GM21447 (cell line): ENCODE data around the gene RAB1B.
"Not testable (repeated sequence)": the region's sequence is repeated elsewhere in the genome, so short reads cannot be mapped to it uniquely, and the experiment has no call there.

Experiments
- ATAC-seq: cut with Tn5 transposase; IDR thresholded peaks from one replicate; pipeline ENCODE4 v1.9.1; 2021; ENCODE audit not compliant: unreplicated experiment

Gene RAB1B

GRCh38 chr11:66266378-66267038 is 1.9 kb upstream of the RAB1B start:
- no peak for ATAC-seq

- no peak for ATAC-seq
Measured at GRCh38 chr11:66267039-66267378, 1.4 kb upstream of the RAB1B start.

- peak; percentile 37 for ATAC-seq
Measured at GRCh38 chr11:66267379-66268243, 828 bp upstream of the RAB1B start.

GRCh38 chr11:66268952-66269905 is 790 bp downstream of the RAB1B start:
- ATAC-seq: no peak

- ATAC-seq: no peak
Measured at GRCh38 chr11:66271816-66272215, 3.4 kb downstream of the RAB1B start.

- no peak for ATAC-seq
Measured at GRCh38 chr11:66272596-66272995, 4.2 kb downstream of the RAB1B start.

- no peak for ATAC-seq
Measured at GRCh38 chr11:66274219-66274618, 5.8 kb downstream of the RAB1B start.

- ATAC-seq: no peak
Measured at GRCh38 chr11:66275396-66275795, 7.0 kb downstream of the RAB1B start.

GRCh38 chr11:66275984-66276612 is 7.7 kb downstream of the RAB1B start:
- ATAC-seq: no peak

- not testable (repeated sequence) for ATAC-seq
Measured at GRCh38 chr11:66276619-66277018, 8.2 kb downstream of the RAB1B start.

GRCh38 chr11:66277064-66277463 is 8.6 kb downstream of the RAB1B start:
- ATAC-seq: not testable (repeated sequence)

GRCh38 chr11:66277471-66278362 is 9.3 kb downstream of the RAB1B start, which contains the start of gene CNIH2:
Gene CNIH2 (plus strand): TSS chr11:66278175. CDS start chr11:66278457, 282 bp downstream.
- no peak for ATAC-seq

GRCh38 chr11:66278363-66279091 is 10.1 kb downstream of the RAB1B start:
- ATAC-seq: no peak

GRCh38 chr11:66279092-66279734 is 10.8 kb downstream of the RAB1B start:
- ATAC-seq: no peak

GRCh38 chr11:66280428-66280827 is 12.0 kb downstream of the RAB1B start:
- ATAC-seq: no peak

- ATAC-seq: no peak
Measured at GRCh38 chr11:66281001-66281400, 12.6 kb downstream of the RAB1B start.

- ATAC-seq: no peak
Measured at GRCh38 chr11:66281776-66282467, 13.5 kb downstream of the RAB1B start.
